Measurements from ENCODE around the gene NES. TPM values are rescaled to one million over a fixed set of nuclear protein-coding genes. Genes with fewer than 3 reads are reported as not detected.

The NES gene
- total RNA-seq, 2 experiments from 2014 or later: not detected

GRCh38 chr1:156691191-156691590 is 14.0 kb upstream of the NES start:
- Mint-ChIP-seq H3K4me1 (ENCODE audit: low read depth) (peaks cover 23% of the 10 kb centered on the region), H3K27ac (no peak overlapping the region), H3K27me3 (peaks cover 54% of the 10 kb centered on the region), H3K9me3 (no peaks in the 10 kb centered on the region), H3K4me3 (no peak overlapping the region), H3K36me3 (ENCODE audit: low read depth) (no peaks in the 10 kb centered on the region)
- no peak for ATAC-seq
- POLR2A ChIA-PET: interaction anchor here (0.7 to 2.4 kb wide), 4 partner anchors 14 to 60 kb away, joined by 3 to 12 read pairs (median 4); partner anchors contain the start of genes CRABP2 and HDGF
- TF ChIP-seq, protein P1, sequence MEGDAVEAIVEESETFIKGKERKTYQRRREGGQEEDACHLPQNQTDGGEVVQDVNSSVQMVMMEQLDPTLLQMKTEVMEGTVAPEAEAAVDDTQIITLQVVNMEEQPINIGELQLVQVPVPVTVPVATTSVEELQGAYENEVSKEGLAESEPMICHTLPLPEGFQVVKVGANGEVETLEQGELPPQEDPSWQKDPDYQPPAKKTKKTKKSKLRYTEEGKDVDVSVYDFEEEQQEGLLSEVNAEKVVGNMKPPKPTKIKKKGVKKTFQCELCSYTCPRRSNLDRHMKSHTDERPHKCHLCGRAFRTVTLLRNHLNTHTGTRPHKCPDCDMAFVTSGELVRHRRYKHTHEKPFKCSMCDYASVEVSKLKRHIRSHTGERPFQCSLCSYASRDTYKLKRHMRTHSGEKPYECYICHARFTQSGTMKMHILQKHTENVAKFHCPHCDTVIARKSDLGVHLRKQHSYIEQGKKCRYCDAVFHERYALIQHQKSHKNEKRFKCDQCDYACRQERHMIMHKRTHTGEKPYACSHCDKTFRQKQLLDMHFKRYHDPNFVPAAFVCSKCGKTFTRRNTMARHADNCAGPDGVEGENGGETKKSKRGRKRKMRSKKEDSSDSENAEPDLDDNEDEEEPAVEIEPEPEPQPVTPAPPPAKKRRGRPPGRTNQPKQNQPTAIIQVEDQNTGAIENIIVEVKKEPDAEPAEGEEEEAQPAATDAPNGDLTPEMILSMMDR (IDR thresholded peaks at IDR 0.05): no peak
- intact Hi-C loops (cut with micrococcal nuclease): no loop called here
- DNase-seq: no peak
- CTCF ChIA-PET: interaction anchor here (1.0 to 13.3 kb wide), 15 partner anchors 8 to 237 kb away, joined by 3 to 396 read pairs (median 22); partner anchors contain the start of genes CRABP2, ISG20L2, METTL25B and NES

DNA sequence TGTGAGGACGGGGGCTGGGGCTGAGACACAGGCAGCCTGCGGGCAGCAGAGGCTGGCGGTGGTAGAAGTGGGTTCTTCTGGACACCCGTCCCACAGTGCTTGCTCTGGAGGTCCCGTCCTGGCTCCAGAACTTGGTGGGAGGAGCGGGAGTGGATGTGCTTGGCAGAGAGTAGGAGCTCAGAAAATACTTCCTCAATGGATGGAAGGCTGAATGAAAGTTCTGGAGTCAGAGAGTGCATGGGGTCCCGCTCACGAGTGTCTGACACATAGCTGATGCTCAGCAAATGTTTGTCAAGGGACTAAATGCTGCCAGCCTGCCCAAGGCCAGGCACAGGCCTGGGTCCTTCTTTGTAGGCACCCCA is 13.4 kb upstream of the NES start:
- TF ChIP-seq, protein P1 (IDR thresholded peaks at IDR 0.05): no peak
- ATAC-seq: no peak
- intact Hi-C loops (cut with micrococcal nuclease): no loop called here
- no peak overlapping the region for H3K4me3 Mint-ChIP-seq
- DNase-seq: no peak
- H3K27ac Mint-ChIP-seq: no peak overlapping the region
- ChIA-PET CTCF (interaction anchor here (0.7 to 13.3 kb wide), 33 partner anchors 12 to 447 kb away, joined by 3 to 396 read pairs (median 7); partner anchors contain the start of genes CRABP2, ISG20L2, METTL25B and NES), POLR2A (interaction anchor here (0.7 to 2.4 kb wide), 3 partner anchors 12 to 61 kb away, joined by 3 to 12 read pairs (median 8); partner anchors contain the start of genes CRABP2 and HDGF)
- H3K27me3 Mint-ChIP-seq: peaks cover 54% of the 10 kb centered on the region
- H3K4me1 Mint-ChIP-seq (ENCODE audit: low read depth): peaks cover 23% of the 10 kb centered on the region
- no peaks in the 10 kb centered on the region for H3K9me3 Mint-ChIP-seq
- no peaks in the 10 kb centered on the region for H3K36me3 Mint-ChIP-seq (ENCODE audit: low read depth)

- peak; percentile 2 for ATAC-seq
- Mint-ChIP-seq H3K27me3 (peaks cover 54% of the 10 kb centered on the region), H3K9me3 (no peaks in the 10 kb centered on the region), H3K4me1 (ENCODE audit: low read depth) (peaks cover 23% of the 10 kb centered on the region), H3K36me3 (ENCODE audit: low read depth) (no peaks in the 10 kb centered on the region), H3K4me3 (no peak overlapping the region), H3K27ac (no peak overlapping the region)
- intact Hi-C loops (cut with micrococcal nuclease): loop anchor here (10.0 kb wide), 1 partner anchor 205 kb away; the partner anchor contains the start of gene PEAR1
- no peak for DNase-seq
- ChIA-PET CTCF (interaction anchor here (0.7 to 13.3 kb wide), 63 partner anchors 12 to 465 kb away, joined by 3 to 396 read pairs (median 5); partner anchors contain the start of genes CRABP2, HAPLN2, ISG20L2 and METTL25B), POLR2A (interaction anchor here (0.6 to 2.4 kb wide), 5 partner anchors 12 to 38 kb away, joined by 3 to 12 read pairs (median 8); partner anchors contain the start of genes CRABP2, ISG20L2 and METTL25B)
- TF ChIP-seq, protein P1 (IDR thresholded peaks at IDR 0.05): no peak
These were observed 12.9 kb upstream of the NES start for GRCh38 chr1:156689953-156690674.

GRCh38 chr1:156689035-156689952 is 12.1 kb upstream of the NES start:
- Mint-ChIP-seq H3K4me1 (ENCODE audit: low read depth) (peaks cover 29% of the 10 kb centered on the region), H3K27ac (no peak overlapping the region), H3K36me3 (ENCODE audit: low read depth) (no peaks in the 10 kb centered on the region), H3K27me3 (peaks cover 51% of the 10 kb centered on the region), H3K4me3 (no peak overlapping the region), H3K9me3 (no peaks in the 10 kb centered on the region)
- ATAC-seq (peak; percentile 98), DNase-seq (peak; percentile 86)
- CTCF ChIA-PET: interaction anchor here (0.7 to 13.3 kb wide), 69 partner anchors 11 to 466 kb away, joined by 3 to 396 read pairs (median 5); partner anchors contain the start of genes CRABP2, HAPLN2, HDGF and ISG20L2
- intact Hi-C loops (cut with micrococcal nuclease): loop anchor here (10.0 kb wide), 1 partner anchor 206 kb away; the partner anchor contains the start of gene PEAR1
- TF ChIP-seq, protein P1 (IDR thresholded peaks at IDR 0.05): peak; percentile 95
- POLR2A ChIA-PET: interaction anchor here (0.6 to 2.4 kb wide), 6 partner anchors 9 to 114 kb away, joined by 3 to 9 read pairs (median 3); partner anchors contain the start of genes ISG20L2 and METTL25B
